Neuronal stem cell (in vitro differentiated cells): Measurements from ENCODE around the gene OTOG.

Experiments
- DNase-seq: peaks from one replicate; pipeline ENCODE4 v3.0.0-alpha.2; 2013; ENCODE audit warnings: low spot score
- H2AFZ ChIP-seq: one replicate; pipeline ENCODE4 v1.6.1; 2013; ENCODE audit warnings: mild to moderate bottlenecking, low read length, inconsistent platforms
- H2AK5ac ChIP-seq: 2 replicates; pipeline ENCODE4 v1.6.1; 2013; ENCODE audit warnings: low read depth, mild to moderate bottlenecking, inconsistent platforms, low read length, moderate library complexity, mixed read lengths
- H2BK120ac ChIP-seq: 2 replicates; pipeline ENCODE4 v1.6.1; 2013; ENCODE audit warnings: low read depth, mild to moderate bottlenecking, inconsistent platforms, low read length, moderate library complexity, mixed read lengths
- H2BK12ac ChIP-seq: one replicate; pipeline ENCODE4 v1.6.1; 2013; ENCODE audit warnings: low read length, inconsistent platforms
- H2BK15ac ChIP-seq: 2 replicates; pipeline ENCODE4 v1.6.1; 2013; ENCODE audit warnings: mild to moderate bottlenecking, low read length, inconsistent platforms, mixed read lengths
- H2BK5ac ChIP-seq: one replicate; pipeline ENCODE4 v1.6.1; 2013; ENCODE audit warnings: inconsistent platforms, mild to moderate bottlenecking, low read length, moderate library complexity
- H3K14ac ChIP-seq: one replicate; pipeline ENCODE4 v1.6.1; 2013; ENCODE audit warnings: low read length, inconsistent platforms
- H3K18ac ChIP-seq: 2 replicates; pipeline ENCODE4 v1.6.1; 2013; ENCODE audit warnings: low read length, inconsistent platforms
- H3K23ac ChIP-seq: 2 replicates; pipeline ENCODE4 v1.6.1; 2013; ENCODE audit warnings: low read depth, mild to moderate bottlenecking, mixed read lengths, low read length, inconsistent platforms; ENCODE audit not compliant: poor library complexity
- H3K27ac ChIP-seq: replicated peaks from 3 replicates; pipeline ENCODE4 v1.5.1; 2013; ENCODE audit warnings: low read length, inconsistent platforms
- H3K27me3 ChIP-seq, 3 experiments: 2 replicates each; pipeline ENCODE4 v1.6.1; 2013; ENCODE audit warnings: low read length in 3 of 3, mild to moderate bottlenecking in 2 of 3, inconsistent platforms in 1 of 3, low read depth in 1 of 3, mixed read lengths in 1 of 3, moderate library complexity in 1 of 3; ENCODE audit not compliant: control insufficient read depth in 3 of 3, insufficient read depth in 3 of 3
- H3K36me3 ChIP-seq, 2 donors: replicated peaks in 1 of 2; 2 replicates each; pipeline ENCODE4 v1.6.1; 2013; ENCODE audit warnings: low read length in 2 of 2; ENCODE audit not compliant: control insufficient read depth in 2 of 2, insufficient read depth in 2 of 2
- H3K4ac ChIP-seq: 2 replicates; pipeline ENCODE4 v1.6.1; 2013; ENCODE audit warnings: inconsistent platforms, mild to moderate bottlenecking, low read length, moderate library complexity
- H3K4me1 ChIP-seq, 2 donors: 1 replicate in 1 of 2; 2 replicates in 1 of 2; pipeline ENCODE4 v1.6.1; 2013; ENCODE audit warnings: low read length in 2 of 2, low read depth in 1 of 2; ENCODE audit not compliant: control insufficient read depth in 2 of 2, insufficient read depth in 1 of 2
- H3K4me2 ChIP-seq: one replicate; pipeline ENCODE4 v1.6.1; 2013; ENCODE audit warnings: mild to moderate bottlenecking, low read length, inconsistent platforms; ENCODE audit not compliant: insufficient read depth, poor library complexity, severe bottlenecking
- H3K4me3 ChIP-seq, 2 donors: 2 replicates each; pipeline ENCODE4 v1.5.1; 2013; ENCODE audit warnings: low read length in 2 of 2, mild to moderate bottlenecking in 2 of 2, inconsistent platforms in 1 of 2, moderate library complexity in 1 of 2
- H3K79me1 ChIP-seq: one replicate; pipeline ENCODE4 v1.6.1; 2013; ENCODE audit warnings: low read depth, mild to moderate bottlenecking, inconsistent platforms, low read length, moderate library complexity
- H3K9ac ChIP-seq: one replicate; pipeline ENCODE4 v1.6.1; 2013; ENCODE audit warnings: mild to moderate bottlenecking, low read depth, low read length, inconsistent platforms; ENCODE audit not compliant: poor library complexity
- H3K9me3 ChIP-seq, 2 donors: replicated peaks in 1 of 2; 2 replicates each; pipeline versions ENCODE3 to v1.6.1; 2013; ENCODE audit warnings: low read length in 2 of 2, mild to moderate bottlenecking in 2 of 2, inconsistent platforms in 1 of 2, low read depth in 1 of 2, mixed read lengths in 1 of 2, moderate library complexity in 1 of 2; ENCODE audit not compliant: control insufficient read depth in 2 of 2, insufficient read depth in 1 of 2
- H4K8ac ChIP-seq: one replicate; pipeline ENCODE4 v1.6.1; 2013; ENCODE audit warnings: low read depth, mild to moderate bottlenecking, inconsistent platforms, low read length, moderate library complexity
- H4K91ac ChIP-seq: one replicate; pipeline ENCODE4 v1.6.1; 2013; ENCODE audit warnings: low read length, low read depth, mild to moderate bottlenecking, inconsistent platforms; ENCODE audit not compliant: poor library complexity
- WGBS, 2 donors: extraction: QIAGEN DNeasy Blood & Tissue Kit; methylation state at CpG; one replicate each; pipeline ENCODE4 v1.1.7; 2013; ENCODE audit warnings: missing lambda C conversion rate in 2 of 2, mixed read lengths in 1 of 2; ENCODE audit not compliant: insufficient read length in 2 of 2, insufficient replicate concordance in 1 of 2; ENCODE audit errors: extremely low coverage in 2 of 2; 5-methylcytosine and 5-hydroxymethylcytosine counted together

Gene OTOG

DNA sequence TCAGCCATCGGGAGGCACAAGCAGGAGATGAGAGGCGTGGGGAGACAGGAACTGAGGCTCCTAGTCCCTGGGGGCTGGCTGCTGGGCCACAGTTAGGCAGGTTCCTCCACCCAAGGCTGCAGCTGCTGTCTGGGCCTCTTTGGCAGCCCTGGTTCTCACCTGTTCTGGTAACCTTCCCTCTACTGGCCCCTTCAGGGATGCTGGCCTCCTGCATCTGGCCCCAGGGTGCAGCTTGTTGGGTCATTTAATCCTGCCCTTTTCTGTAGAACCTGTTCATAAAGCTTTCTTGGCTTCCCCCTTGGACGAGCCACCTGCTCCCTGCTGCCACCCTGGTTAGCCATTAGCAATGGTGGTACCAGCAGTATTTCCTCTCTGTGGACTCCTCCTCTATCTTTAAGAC, 8.3 kb upstream of the OTOG start:
- WGBS, 2 donors = no CpG with 5 or more reads among the region's 3 CpGs
- H3K4me1 ChIP-seq = no peaks in the 10 kb centered on the region
- H3K9me3 ChIP-seq = no peaks in the 10 kb centered on the region
- no peak overlapping the region for H3K9ac ChIP-seq
- H2BK15ac ChIP-seq = no peak overlapping the region
- H3K4me3 ChIP-seq = no peak overlapping the region
- no peak for DNase-seq
- peaks cover 0 to 45% (median 13%) of the 10 kb centered on the region in 3 experiments for H3K27me3 ChIP-seq
- no peak overlapping the region for H3K4me2 ChIP-seq
- H4K8ac ChIP-seq = no peak overlapping the region
- H3K23ac ChIP-seq = no peak overlapping the region
- H2AFZ ChIP-seq = no peak overlapping the region
- no peak overlapping the region for H2BK5ac ChIP-seq
- peak overlapping the region; percentile 36 for H2AK5ac ChIP-seq
- no peaks in the 10 kb centered on the region for H3K36me3 ChIP-seq
- no peak overlapping the region for H2BK120ac ChIP-seq
- H4K91ac ChIP-seq = no peak overlapping the region
- peak overlapping the region; percentile 56 for H3K18ac ChIP-seq
- peak overlapping the region; percentile 26 for H3K14ac ChIP-seq
- no peak overlapping the region for H3K27ac ChIP-seq
- no peaks in the 10 kb centered on the region for H3K79me1 ChIP-seq
- H2BK12ac ChIP-seq = no peak overlapping the region
- H3K4ac ChIP-seq = no peak overlapping the region

DNA sequence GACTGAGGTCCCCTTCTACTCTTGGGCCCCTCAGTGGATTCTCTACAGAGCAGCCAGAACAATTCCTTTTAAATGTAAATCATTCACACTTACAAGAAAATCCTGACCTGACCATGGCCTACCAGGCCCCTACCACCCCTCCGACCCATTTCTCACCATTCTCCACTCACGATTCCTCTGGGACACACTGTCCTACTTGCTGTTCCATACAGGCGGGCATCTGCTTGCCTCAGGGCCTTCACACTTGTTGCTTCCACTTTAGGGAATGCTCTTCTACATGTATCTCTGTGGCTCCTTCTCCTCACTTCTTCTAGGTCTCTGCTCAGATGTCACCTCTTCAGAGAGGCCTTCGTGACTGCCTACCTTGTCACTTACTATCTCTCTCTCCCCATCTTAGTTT, 6.3 kb upstream of the OTOG start:
- no CpG with 5 or more reads among the region's 4 CpGs for WGBS, 2 donors
- no peak for DNase-seq

DNA sequence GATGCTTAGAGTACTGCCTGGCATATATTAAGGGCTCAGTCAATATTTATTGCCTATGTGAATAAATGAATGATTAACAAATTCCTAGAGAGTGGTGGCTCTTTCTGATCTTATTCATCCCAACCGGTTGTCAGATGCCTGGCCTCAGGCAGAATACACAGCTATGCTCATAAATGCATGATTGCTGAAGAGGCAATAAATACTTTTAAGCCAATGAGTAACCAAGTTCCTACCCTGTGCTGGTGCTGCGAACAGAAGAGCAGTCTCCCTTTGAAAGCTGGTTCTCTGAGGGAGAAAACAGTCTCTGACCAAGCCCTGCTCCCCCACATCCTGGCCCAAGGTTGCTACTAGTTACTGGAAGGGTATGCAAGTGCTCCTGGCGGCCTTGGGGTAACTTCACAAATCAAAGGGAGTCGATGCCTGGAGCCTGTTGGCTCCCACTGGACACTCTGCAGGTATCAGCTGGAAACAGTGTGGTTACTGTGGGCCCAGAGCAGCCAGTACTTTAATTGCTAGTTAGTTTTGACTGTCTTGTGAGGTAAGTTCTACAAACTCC, 5.7 kb upstream of the OTOG start:
- H3K9ac ChIP-seq = no peak overlapping the region
- H2BK12ac ChIP-seq = no peak overlapping the region
- no peaks in the 10 kb centered on the region for H3K4me1 ChIP-seq
- no peak overlapping the region for H3K18ac ChIP-seq
- no peak overlapping the region for H4K91ac ChIP-seq
- peaks cover 0 to 54% (median 20%) of the 10 kb centered on the region in 3 experiments for H3K27me3 ChIP-seq
- H3K4me3 ChIP-seq = no peak overlapping the region
- no peak overlapping the region for H4K8ac ChIP-seq
- no peak overlapping the region for H3K4ac ChIP-seq
- no peak overlapping the region for H2BK120ac ChIP-seq
- H2BK15ac ChIP-seq = no peak overlapping the region
- no peak overlapping the region for H3K14ac ChIP-seq
- WGBS, 2 donors = no CpG with 5 or more reads among the region's 4 CpGs
- no peak overlapping the region for H3K27ac ChIP-seq
- H3K36me3 ChIP-seq = no peaks in the 10 kb centered on the region
- H2AK5ac ChIP-seq = no peak overlapping the region
- H3K4me2 ChIP-seq = no peak overlapping the region
- H2BK5ac ChIP-seq = no peak overlapping the region
- no peak overlapping the region for H3K23ac ChIP-seq
- H3K79me1 ChIP-seq = no peaks in the 10 kb centered on the region
- H2AFZ ChIP-seq = no peak overlapping the region
- no peaks in the 10 kb centered on the region for H3K9me3 ChIP-seq
- no peak for DNase-seq

More for the DNA sequence above, 6.3 kb upstream of the OTOG start:
- Histone ChIP-seq H3K4me2 (no peak overlapping the region), H3K9me3 (no peaks in the 10 kb centered on the region), H3K36me3 (no peaks in the 10 kb centered on the region), H3K23ac (no peak overlapping the region), H2BK12ac (no peak overlapping the region), H3K27ac (no peak overlapping the region), H3K14ac (no peak overlapping the region), H3K4me3 (no peak overlapping the region), H3K4me1 (no peaks in the 10 kb centered on the region), H3K4ac (no peak overlapping the region), H3K79me1 (no peaks in the 10 kb centered on the region), H2BK15ac (no peak overlapping the region), H2AK5ac (no peak overlapping the region), H3K9ac (no peak overlapping the region), H4K91ac (no peak overlapping the region), H3K27me3 (peaks cover 0 to 49% (median 20%) of the 10 kb centered on the region in 3 experiments), H2AFZ (no peak overlapping the region), H3K18ac (no peak overlapping the region), H2BK5ac (no peak overlapping the region), H2BK120ac (no peak overlapping the region), H4K8ac (no peak overlapping the region)

DNA sequence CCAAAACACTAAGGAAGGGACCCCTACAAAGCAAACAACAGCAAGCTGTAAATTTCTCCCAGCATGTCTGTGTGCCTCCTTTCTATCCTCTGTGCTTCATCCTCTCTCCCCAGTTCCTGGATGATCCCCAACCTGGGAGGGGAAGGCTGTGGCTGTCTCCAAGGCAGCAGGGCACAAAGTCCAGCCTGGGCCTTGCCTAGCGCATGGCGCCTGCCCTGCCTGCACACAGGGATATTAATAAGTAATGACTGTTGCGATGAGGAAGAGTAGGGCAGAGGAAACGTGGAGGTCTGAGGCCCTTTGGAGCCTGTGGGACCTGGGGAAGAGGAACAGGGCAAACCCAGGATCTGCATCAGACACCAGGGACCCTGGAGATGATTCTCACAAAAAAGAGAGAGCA, 4.8 kb upstream of the OTOG start:
- H3K36me3 ChIP-seq = no peaks in the 10 kb centered on the region
- no CpG with 5 or more reads among the region's 4 CpGs for WGBS, 2 donors
- H3K4me2 ChIP-seq = no peak overlapping the region
- no peak overlapping the region for H4K91ac ChIP-seq
- no peak overlapping the region for H2BK120ac ChIP-seq
- peak overlapping the region; percentile 51 for H3K9ac ChIP-seq
- no peaks in the 10 kb centered on the region for H3K79me1 ChIP-seq
- no peak overlapping the region for H3K4ac ChIP-seq
- H2BK15ac ChIP-seq = no peak overlapping the region
- H3K18ac ChIP-seq = no peak overlapping the region
- H3K23ac ChIP-seq = no peak overlapping the region
- no peak overlapping the region for H2BK5ac ChIP-seq
- no peak overlapping the region for H2AFZ ChIP-seq
- H3K27me3 ChIP-seq = peaks cover 0 to 57% (median 20%) of the 10 kb centered on the region in 3 experiments
- H4K8ac ChIP-seq = no peak overlapping the region
- H3K4me1 ChIP-seq = peaks cover 0 to 3% of the 10 kb centered on the region in 2 donors
- no peak for DNase-seq
- H2AK5ac ChIP-seq = no peak overlapping the region
- no peak overlapping the region for H3K27ac ChIP-seq
- H3K14ac ChIP-seq = no peak overlapping the region
- H2BK12ac ChIP-seq = no peak overlapping the region
- no peaks in the 10 kb centered on the region for H3K9me3 ChIP-seq
- no peak overlapping the region for H3K4me3 ChIP-seq
